DMS153 treated with DMSO at 0.1 percent for 48 hours (cell line): Measurements from ENCODE around the gene SLC9A5.

Experiments
- DNase-seq: peaks from one replicate; lab custom pipeline; 2025; ENCODE audit not compliant: unreplicated experiment; lab: John Stamatoyannopoulos, UW

SLC9A5 gene

DNA sequence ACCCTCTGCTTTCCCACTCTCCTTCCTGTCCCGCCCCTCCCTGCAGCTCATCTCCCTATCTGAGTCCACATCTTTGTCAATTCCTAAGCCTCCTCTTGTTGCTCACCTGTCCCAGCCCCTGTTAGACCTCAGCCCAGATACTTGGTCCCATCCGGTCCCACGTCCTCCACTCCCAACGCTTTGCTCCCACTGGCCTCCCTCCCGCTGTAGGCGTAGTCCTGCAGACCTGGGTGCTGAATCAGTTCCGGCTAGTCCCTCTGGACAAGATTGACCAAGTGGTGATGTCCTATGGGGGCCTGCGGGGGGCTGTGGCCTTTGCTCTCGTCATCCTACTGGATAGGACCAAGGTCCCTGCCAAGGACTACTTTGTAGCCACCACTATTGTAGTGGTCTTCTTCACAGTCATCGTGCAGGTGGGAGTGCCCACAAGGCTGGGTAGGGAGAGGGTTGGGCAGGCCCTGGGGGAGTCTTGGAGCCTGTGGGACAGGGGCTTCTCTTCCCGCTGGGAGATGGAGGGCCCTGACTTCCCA lies 8.0 kb downstream of the SLC9A5 start:
- no peak for DNase-seq

- no peak for DNase-seq
These were observed 8.8 kb downstream of the SLC9A5 start for GRCh38 chr16:67257486-67258160.

DNA sequence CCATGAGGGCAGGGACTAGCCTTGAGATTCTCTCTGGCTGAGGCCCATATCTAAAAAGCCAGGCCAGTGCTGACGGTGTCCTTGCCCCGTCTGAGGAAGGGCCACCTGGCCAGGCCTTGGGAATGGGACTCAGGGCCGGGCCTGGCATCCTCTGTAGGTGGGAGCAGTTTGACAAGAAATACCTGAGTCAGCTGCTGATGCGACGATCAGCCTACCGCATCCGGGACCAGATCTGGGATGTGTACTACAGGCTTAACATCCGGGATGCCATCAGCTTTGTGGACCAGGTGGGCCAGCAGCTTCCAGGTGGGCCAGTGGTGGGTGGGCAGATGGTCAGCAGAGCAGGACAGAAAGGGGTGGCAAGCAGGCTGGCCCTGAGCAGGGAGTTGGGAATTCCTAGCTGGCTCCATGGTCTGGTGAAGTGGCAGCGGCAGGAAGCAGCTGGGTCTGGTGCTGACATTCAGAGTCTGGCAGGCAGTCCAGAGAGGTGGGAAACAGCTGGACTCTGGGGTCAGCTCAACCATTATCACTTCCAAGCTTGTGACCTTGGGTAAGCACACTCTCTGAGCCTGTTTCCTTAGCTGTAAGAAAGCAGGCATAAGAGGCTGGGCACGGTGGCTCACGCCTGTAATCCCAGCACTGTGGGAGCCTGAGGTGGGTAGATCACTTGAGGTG lies 9.5 kb downstream of the SLC9A5 start:
- DNase-seq, result no peak

- no peak for DNase-seq
These were observed 10.9 kb downstream of the SLC9A5 start for GRCh38 chr16:67259705-67260104.

DNA sequence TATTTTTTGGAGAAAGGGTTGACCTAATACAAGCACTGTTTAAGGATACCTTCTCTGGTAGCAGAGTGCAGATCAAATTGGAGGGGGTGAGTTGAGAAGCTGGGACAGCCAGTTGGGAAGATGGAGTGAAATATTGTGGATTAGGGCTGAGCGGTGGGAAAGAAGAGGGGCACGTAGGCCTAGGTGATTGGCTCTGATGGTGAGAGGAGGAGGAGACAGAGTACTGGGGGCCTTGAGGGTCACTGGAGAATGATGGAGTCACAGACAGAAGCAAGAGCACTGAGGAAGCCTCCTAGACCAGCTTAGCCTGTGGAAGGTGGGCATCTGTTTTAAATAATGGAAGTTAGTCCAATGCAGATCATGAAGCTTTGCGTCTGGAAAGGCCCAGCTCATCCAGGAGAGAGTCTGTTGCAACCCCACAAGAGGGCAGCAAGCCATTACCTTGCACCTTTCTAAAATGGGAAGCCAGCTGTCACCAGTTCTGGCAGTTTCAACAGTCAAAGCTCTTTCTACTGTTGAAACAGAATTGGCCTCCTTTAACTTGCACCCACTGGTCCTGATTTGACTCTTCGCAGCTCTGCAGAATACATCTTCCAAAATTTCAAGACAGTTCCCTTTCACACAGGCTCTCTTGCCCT lies 11.8 kb downstream of the SLC9A5 start:
- peak; percentile 25 for DNase-seq

GRCh38 chr16:67263201-67263600 lies 14.4 kb downstream of the SLC9A5 start:
- DNase-seq, result no peak

DNA sequence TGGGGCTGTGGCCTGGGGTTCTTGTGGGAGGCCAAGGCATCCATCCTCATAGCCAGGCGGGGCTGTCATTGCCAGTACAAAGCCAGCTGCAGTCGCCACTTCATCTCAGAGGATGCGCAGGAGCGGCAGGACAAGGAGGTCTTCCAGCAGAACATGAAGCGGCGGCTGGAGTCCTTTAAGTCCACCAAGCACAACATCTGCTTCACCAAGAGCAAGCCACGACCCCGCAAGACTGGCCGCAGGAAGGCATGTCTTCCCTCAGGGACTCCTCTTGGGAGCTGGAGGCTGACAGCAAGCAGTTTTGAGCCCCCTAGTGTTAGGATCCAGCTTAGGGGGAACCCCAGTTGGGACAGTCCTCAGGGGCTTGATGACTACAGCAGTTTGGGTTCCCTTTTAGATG lies 15.5 kb downstream of the SLC9A5 start:
- DNase-seq, result no peak

GRCh38 chr16:67264866-67265265 lies 16.1 kb downstream of the SLC9A5 start:
- no peak for DNase-seq

DNA sequence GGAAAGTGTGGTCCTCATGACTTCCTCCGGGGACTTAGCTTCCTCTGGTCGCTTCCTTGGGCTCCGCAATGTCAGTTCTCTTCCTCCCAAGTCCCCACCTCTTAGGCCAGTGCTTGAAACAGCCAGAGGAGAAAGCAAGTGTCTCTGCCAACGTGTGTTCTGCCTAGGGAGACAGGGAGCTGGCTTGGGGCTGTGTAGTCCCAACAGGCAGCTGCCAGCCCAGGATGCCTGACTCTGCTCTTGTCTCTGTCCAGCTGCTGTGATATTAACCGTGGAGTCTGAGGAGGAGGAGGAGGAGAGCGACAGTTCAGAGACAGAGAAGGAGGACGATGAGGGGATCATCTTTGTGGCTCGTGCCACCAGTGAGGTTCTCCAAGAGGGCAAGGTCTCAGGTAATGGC lies 17.1 kb downstream of the SLC9A5 start:
- DNase-seq, result no peak

GRCh38 chr16:67268136-67268579 lies 19.4 kb downstream of the SLC9A5 start:
- no peak for DNase-seq

DNA sequence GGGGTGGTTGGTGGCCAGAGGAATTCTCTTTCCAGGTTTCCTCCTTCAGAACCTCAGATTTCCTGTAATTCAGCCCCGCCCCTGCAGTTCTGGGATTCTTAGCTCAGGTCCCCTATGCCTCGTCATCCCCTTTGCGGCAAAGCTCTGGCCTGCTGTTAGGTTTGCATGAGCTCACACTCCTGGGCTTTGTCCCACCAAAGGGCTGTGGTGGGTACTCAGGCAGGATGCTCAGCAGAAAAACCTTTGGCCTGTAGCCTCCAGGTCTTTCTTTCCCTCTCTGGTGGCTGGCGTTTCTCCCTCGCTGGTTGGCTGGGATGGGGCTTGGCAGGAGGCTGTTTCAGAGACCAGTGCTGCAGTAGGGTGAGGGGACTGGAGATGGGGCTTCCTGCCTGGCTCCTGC lies 21.0 kb downstream of the SLC9A5 start:
- no peak for DNase-seq

- DNase-seq, result no peak
These were observed 22.2 kb downstream of the SLC9A5 start for GRCh38 chr16:67270931-67271338.

DNA sequence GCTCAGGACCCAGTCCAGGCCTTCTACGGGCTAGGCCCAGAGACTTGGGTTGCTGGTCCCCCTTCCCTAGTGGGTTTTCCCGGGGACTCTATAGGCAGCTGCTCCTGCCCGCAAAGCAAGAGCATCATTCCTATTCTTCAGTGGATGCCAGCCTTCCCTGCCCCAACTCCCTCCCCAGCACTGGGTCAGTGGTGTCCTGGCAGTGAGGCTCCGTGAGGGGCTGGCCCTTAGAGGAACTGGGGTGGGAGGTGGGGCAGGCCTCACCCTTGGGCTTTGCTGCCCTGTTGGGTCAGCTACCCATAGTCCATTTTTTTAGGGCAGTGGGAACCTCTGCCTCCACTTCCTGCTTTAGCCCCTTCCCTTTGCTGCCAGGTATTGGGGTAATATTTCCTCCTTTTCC lies 22.7 kb downstream of the SLC9A5 start:
- DNase-seq, result no peak

DNA sequence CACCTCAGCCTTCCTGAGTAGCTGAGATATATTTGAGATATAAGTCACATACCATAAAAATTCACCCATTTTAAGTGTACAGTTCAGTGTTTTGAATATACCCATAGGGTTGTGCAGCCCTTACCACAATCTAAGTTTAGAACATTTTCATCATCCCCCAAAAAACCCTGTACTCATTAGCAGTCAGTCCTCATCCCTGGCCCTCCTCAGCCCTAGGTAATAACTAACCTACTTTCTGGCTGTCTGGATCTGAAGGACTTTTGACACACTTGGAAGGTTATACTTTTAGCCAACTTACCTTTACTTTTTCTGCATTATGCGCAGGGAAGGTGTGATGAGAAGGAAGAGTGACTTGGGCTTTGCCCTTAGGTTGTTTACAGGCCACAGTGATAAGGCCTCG lies 26.5 kb downstream of the SLC9A5 start:
- no peak for DNase-seq

GRCh38 chr16:67277294-67277998 lies 28.7 kb downstream of the SLC9A5 start:
- no peak for DNase-seq

DNA sequence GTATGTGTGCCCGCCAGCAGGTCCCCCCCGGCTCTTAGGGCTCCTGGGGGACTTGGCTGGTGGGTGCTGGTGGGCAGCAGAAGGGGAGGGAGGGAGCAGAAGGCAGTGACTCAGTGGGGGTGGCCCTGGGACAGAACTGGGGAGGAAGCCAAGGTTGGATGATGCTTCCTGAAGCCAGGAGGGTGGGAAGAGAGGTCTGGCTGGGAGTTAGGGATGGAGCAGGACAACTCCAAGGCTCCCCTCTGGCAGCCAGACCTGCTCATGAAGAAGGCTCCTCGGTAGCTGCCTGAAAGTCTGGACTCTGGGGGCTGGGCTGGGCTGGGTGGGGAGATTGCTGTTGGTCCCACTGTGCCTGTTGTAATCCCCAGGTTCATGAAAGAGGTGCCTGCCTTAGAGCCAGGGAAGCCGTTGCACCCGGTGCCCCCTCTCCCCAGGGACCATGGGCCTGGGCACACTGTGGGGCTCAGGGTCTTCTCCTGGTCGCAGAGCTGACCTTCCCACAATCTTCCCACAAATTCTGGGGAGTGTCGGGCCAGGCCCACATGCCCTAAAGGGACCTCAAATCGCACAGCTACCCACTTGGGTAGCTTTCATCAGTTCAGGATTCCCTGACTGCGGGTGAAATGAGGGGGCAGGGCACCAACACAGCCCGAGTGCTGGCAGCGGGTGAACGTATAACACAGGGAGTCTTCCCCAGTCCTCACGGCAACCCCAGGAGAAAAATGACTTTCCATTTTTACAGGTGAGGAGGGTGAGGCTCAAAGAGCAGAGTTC lies 29.4 kb downstream of the SLC9A5 start:
- DNase-seq, result no peak

- no peak for DNase-seq
These were observed 30.1 kb downstream of the SLC9A5 start for GRCh38 chr16:67278773-67279295.

DNA sequence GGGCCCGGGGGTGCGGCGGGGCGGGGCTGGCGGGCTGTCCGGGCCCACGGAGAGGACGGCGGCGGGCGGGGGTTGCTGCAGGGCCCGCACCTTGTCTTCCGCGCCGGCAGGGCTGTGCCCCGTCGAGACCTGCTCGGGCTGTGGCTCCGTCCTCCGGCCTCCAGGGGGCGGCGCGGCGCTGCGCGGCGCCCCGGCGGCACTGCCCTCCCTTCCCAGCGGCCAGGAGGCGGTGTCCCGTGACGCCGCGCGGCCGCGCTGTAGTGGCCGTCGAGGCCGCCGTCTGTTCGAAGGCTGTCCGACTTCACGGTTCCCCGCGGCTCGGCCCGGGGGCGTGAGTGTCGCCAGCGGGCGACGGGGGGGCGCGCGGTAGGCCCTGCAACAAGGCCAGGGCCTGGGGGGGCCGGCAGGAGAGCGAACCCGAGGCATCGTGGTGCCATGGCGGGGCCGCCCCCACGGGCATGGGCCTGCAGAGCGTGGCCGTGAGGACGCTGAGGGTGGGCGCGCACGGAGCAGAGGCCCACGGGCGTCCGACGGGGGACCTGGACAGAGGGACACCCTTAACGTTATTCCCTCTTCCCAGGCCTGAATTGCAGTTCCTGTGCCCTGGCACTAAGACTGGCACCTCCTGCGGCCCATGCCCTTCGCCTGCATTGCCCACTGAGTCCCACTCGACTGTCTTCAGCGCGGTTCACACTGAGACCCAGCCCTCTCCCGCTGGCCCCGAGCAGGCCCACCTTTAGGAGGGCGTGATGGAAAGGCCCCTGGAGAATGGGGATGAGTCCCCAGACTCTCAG lies 30.7 kb downstream of the SLC9A5 start, which contains the start of gene PLEKHG4:
TSS of gene PLEKHG4 (plus strand) at position 237 of the 794 bp plus-strand sequence. CDS start at position 750, 513 bp downstream.
- DNase-seq, result peak; percentile 61
